ENCODE results near the gene MNS1.
A peak's percentile ranks its signal among the peaks of the same experiment; 100 is the strongest.
"Not testable (repeated sequence)": the region's sequence is repeated elsewhere in the genome, so short reads cannot be mapped to it uniquely, and the experiment has no call there.

The MNS1 gene

GRCh38 chr15:56454836-56455235 is 10.1 kb downstream of the MNS1 start:
- no peak for DNase-seq (ENCODE audit: low spot score)

GRCh38 chr15:56445746-56446145 is 19.2 kb downstream of the MNS1 start:
- DNase-seq (ENCODE audit: low spot score) = no peak

- DNase-seq (ENCODE audit: low spot score) = no peak
Measured at GRCh38 chr15:56442354-56442753, 22.6 kb downstream of the MNS1 start.

GRCh38 chr15:56440214-56440770 is 24.6 kb downstream of the MNS1 start:
- DNase-seq (ENCODE audit: low spot score) = no peak

- DNase-seq (ENCODE audit: low spot score) = no peak
Measured at GRCh38 chr15:56432304-56432703, 32.6 kb downstream of the MNS1 start.

GRCh38 chr15:56428821-56429458 is 36.0 kb downstream of the MNS1 start:
- DNase-seq (ENCODE audit: low spot score) = peak; percentile 56

- DNase-seq (ENCODE audit: low spot score) = no peak
Measured at GRCh38 chr15:56425976-56426375, 39.0 kb downstream of the MNS1 start.

- DNase-seq (ENCODE audit: low spot score) = no peak
Measured at GRCh38 chr15:56425276-56425675, 39.7 kb downstream of the MNS1 start.

GRCh38 chr15:56413114-56413733 is 51.7 kb downstream of the MNS1 start:
- not testable (repeated sequence) for DNase-seq (ENCODE audit: low spot score)

- no peak for DNase-seq (ENCODE audit: low spot score)
Measured at GRCh38 chr15:56411122-56411749, 53.7 kb downstream of the MNS1 start.

GRCh38 chr15:56410721-56411120 is 54.2 kb downstream of the MNS1 start:
- no peak for DNase-seq (ENCODE audit: low spot score)

- DNase-seq (ENCODE audit: low spot score) = not testable (repeated sequence)
Measured at GRCh38 chr15:56399209-56399608, 65.7 kb downstream of the MNS1 start.

- not testable (repeated sequence) for DNase-seq (ENCODE audit: low spot score)
Measured at GRCh38 chr15:56397325-56397724, 67.6 kb downstream of the MNS1 start.

- no peak for DNase-seq (ENCODE audit: low spot score)
Measured at GRCh38 chr15:56394909-56395308, 70.0 kb downstream of the MNS1 start.

GRCh38 chr15:56393277-56393676 is 71.7 kb downstream of the MNS1 start:
- DNase-seq (ENCODE audit: low spot score) = no peak

- DNase-seq (ENCODE audit: low spot score) = no peak
Measured at GRCh38 chr15:56390739-56391267, 74.1 kb downstream of the MNS1 start.

GRCh38 chr15:56385908-56386307 is 79.0 kb downstream of the MNS1 start:
- no peak for DNase-seq (ENCODE audit: low spot score)

- DNase-seq (ENCODE audit: low spot score) = no peak
Measured at GRCh38 chr15:56383010-56383409, 81.9 kb downstream of the MNS1 start.
